K562 (cell line): ENCODE results near the gene METTL15. TPM values are rescaled to one million over a fixed set of nuclear protein-coding genes. Genes with fewer than 3 reads are reported as not detected.
A peak's percentile ranks its signal among the peaks of the same experiment; 100 is the strongest.

Source experiments
- CAMTA2 ChIP-seq: fragments of 250-450 bp; sonication (Bioruptor Pico); conservative IDR thresholded peaks from 2 replicates; pipeline ENCODE4 v1.5.1; 2022
- CBFB ChIP-seq: sonication (generic); formaldehyde crosslinking; IDR thresholded peaks from 2 replicates; pipeline ENCODE4 v1.4.0; 2020; ENCODE audit warnings: mild to moderate bottlenecking, missing genetic modification reagents
- KLF6 ChIP-seq: fragments of 250-450 bp; sonication (Bioruptor Pico); IDR thresholded peaks from 2 replicates; pipeline ENCODE4 v1.4.0; 2020; ENCODE audit warnings: mild to moderate bottlenecking, moderate library complexity, borderline replicate concordance
- MCM3 ChIP-seq: fragments of 450-650 bp; IDR thresholded peaks from 2 replicates; pipeline ENCODE4 v1.6.1; 2016
- NFYB ChIP-seq: IDR thresholded peaks from 2 replicates; pipeline ENCODE4 v1.6.1; 2011; ENCODE audit warnings: mild to moderate bottlenecking, moderate library complexity; ENCODE audit not compliant: insufficient read length; ENCODE audit errors: extremely low read depth
- PYGO2 ChIP-seq: fragments of 450-650 bp; IDR thresholded peaks from 2 replicates; pipeline ENCODE4 v1.6.1; 2016; ENCODE audit warnings: mild to moderate bottlenecking, missing genetic modification characterization, moderate library complexity, missing compliant biosample characterization
- YY1 ChIP-seq, 3 experiments: IDR thresholded peaks; 2 replicates each; pipeline ENCODE4 v1.6.1; 2011; ENCODE audit warnings: low read length in 2 of 3, mild to moderate bottlenecking in 2 of 3, moderate library complexity in 2 of 3, borderline replicate concordance in 1 of 3, control low read depth in 1 of 3, low read depth in 1 of 3; ENCODE audit not compliant: insufficient read depth in 3 of 3, insufficient replicate concordance in 2 of 3, control insufficient read depth in 1 of 3, insufficient read length in 1 of 3; ENCODE audit errors: extremely low read depth in 1 of 3
- ZFP36 ChIP-seq: fragments of 150-350 bp; IDR thresholded peaks from 2 replicates; pipeline ENCODE4 v1.6.1; 2018; ENCODE audit warnings: low read length, low read depth; ENCODE audit not compliant: partially characterized antibody
- ZNF398 ChIP-seq: fragments of 250-450 bp; sonication (Bioruptor Pico); IDR thresholded peaks from 2 replicates; pipeline ENCODE4 v1.8.0; 2021; ENCODE audit warnings: moderate library complexity, mild to moderate bottlenecking, inconsistent platforms
- ZNF41 ChIP-seq: fragments of 250-450 bp; sonication (Bioruptor Pico); conservative IDR thresholded peaks from 2 replicates; pipeline ENCODE4 v1.4.0; 2020; ENCODE audit warnings: mild to moderate bottlenecking
- polyA plus RNA-seq, 8 experiments: library from polyadenylated mRNA; depleted of rRNA in 4 of 8; stranded (reverse) in 5 of 8; unstranded in 3 of 8; fragments of >200 nt; fragmentation: Nextera tagmentation in 2 of 8; fragmentation: Illumina TruSeq in 1 of 8; extraction: Ambion mirVana in 2 of 8; extraction: Trizol in 1 of 8; gene quantifications; 2 replicates each; pipeline versions ENCODE4 v1.2.1 to v1.2.3, GENCODE V29; 2011 to 2014; ENCODE audit warnings: inconsistent platforms in 1 of 8, missing spikeins in 1 of 8
- total RNA-seq, 7 experiments: library from RNA; depleted of rRNA in 6 of 7; stranded (reverse); fragments of >200 nt in 6 of 7; fragmentation: Illumina TruSeq in 2 of 7; extraction: Trizol in 2 of 7; gene quantifications; 2 replicates each; pipeline versions ENCODE4 v1.2.1 to v1.2.3, GENCODE V29; 2011 to 2021; ENCODE audit warnings: low replicate concordance in 1 of 7
- TF ChIP-seq, protein P1 (sequence below): sonication (generic); formaldehyde crosslinking; IDR thresholded peaks from 2 replicates; pipeline ENCODE4 v1.8.0; 2023; ENCODE audit warnings: mild to moderate bottlenecking, missing genetic modification reagents
- TF ChIP-seq, protein P2 (sequence below): fragments of 450-650 bp; IDR thresholded peaks from 2 replicates; pipeline ENCODE4 v1.6.1; 2017; ENCODE audit warnings: antibody characterized with exemption, mild to moderate bottlenecking
- TF ChIP-seq, protein P3 (sequence below): sonication (generic); formaldehyde crosslinking; IDR thresholded peaks from 2 replicates; pipeline ENCODE4 v1.8.1; 2023; ENCODE audit warnings: mild to moderate bottlenecking, missing genetic modification reagents

Gene METTL15
- total and polyA plus RNA-seq, 9 of the 15 experiments (the other 6 are each of a cell fraction or from before 2014, with no cell fraction given): 10.7 to 21.7 (median 15.9) TPM

DNA sequence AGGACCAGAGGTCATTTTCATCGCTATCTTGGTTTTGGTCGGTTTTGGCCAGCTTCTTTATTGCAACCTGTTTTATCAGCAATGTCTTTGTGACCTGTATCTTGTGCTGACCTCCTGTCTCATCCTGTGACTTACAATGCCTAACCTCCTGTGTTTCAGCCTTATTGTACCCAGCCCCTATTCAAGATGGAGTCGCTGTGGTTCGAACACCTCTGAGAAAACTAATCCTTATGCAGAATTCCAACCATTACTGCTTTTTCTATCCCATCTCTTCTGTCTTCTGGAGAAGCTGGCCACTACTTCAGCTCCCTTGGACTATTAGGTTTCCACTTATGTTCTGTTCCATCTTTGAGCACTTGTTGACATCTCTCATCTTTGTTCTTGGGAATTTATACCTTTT lies 62.6 kb downstream of the METTL15 start (continued):
- TF ChIP-seq NFYB: no peak
- TF ChIP-seq CAMTA2: no peak
- TF ChIP-seq CBFB: no peak
- TF ChIP-seq KLF6 (CRISPR knock-in tag): 0 out of 2 replicates have a peak, but pooled peaks have one; percentile 64
- no peak for TF ChIP-seq YY1 (IDR thresholded peaks at IDR 0.05; ENCODE audit: borderline replicate concordance in 1 of 3, control insufficient read depth in 1 of 3, extremely low read depth in 1 of 3, insufficient read depth in 3 of 3, insufficient read length in 1 of 3, insufficient replicate concordance in 2 of 3, low read depth in 1 of 3, low read length in 2 of 3)
- TF ChIP-seq, protein P1, sequence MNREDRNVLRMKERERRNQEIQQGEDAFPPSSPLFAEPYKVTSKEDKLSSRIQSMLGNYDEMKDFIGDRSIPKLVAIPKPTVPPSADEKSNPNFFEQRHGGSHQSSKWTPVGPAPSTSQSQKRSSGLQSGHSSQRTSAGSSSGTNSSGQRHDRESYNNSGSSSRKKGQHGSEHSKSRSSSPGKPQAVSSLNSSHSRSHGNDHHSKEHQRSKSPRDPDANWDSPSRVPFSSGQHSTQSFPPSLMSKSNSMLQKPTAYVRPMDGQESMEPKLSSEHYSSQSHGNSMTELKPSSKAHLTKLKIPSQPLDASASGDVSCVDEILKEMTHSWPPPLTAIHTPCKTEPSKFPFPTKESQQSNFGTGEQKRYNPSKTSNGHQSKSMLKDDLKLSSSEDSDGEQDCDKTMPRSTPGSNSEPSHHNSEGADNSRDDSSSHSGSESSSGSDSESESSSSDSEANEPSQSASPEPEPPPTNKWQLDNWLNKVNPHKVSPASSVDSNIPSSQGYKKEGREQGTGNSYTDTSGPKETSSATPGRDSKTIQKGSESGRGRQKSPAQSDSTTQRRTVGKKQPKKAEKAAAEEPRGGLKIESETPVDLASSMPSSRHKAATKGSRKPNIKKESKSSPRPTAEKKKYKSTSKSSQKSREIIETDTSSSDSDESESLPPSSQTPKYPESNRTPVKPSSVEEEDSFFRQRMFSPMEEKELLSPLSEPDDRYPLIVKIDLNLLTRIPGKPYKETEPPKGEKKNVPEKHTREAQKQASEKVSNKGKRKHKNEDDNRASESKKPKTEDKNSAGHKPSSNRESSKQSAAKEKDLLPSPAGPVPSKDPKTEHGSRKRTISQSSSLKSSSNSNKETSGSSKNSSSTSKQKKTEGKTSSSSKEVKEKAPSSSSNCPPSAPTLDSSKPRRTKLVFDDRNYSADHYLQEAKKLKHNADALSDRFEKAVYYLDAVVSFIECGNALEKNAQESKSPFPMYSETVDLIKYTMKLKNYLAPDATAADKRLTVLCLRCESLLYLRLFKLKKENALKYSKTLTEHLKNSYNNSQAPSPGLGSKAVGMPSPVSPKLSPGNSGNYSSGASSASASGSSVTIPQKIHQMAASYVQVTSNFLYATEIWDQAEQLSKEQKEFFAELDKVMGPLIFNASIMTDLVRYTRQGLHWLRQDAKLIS (CRISPR knock-in tag): no peak
- no peak for TF ChIP-seq ZNF398 (CRISPR knock-in tag)
- TF ChIP-seq MCM3: no peak
- TF ChIP-seq PYGO2 (tag): 0 out of 2 replicates have a peak, but pooled peaks have one; percentile 12
- TF ChIP-seq, protein P2, sequence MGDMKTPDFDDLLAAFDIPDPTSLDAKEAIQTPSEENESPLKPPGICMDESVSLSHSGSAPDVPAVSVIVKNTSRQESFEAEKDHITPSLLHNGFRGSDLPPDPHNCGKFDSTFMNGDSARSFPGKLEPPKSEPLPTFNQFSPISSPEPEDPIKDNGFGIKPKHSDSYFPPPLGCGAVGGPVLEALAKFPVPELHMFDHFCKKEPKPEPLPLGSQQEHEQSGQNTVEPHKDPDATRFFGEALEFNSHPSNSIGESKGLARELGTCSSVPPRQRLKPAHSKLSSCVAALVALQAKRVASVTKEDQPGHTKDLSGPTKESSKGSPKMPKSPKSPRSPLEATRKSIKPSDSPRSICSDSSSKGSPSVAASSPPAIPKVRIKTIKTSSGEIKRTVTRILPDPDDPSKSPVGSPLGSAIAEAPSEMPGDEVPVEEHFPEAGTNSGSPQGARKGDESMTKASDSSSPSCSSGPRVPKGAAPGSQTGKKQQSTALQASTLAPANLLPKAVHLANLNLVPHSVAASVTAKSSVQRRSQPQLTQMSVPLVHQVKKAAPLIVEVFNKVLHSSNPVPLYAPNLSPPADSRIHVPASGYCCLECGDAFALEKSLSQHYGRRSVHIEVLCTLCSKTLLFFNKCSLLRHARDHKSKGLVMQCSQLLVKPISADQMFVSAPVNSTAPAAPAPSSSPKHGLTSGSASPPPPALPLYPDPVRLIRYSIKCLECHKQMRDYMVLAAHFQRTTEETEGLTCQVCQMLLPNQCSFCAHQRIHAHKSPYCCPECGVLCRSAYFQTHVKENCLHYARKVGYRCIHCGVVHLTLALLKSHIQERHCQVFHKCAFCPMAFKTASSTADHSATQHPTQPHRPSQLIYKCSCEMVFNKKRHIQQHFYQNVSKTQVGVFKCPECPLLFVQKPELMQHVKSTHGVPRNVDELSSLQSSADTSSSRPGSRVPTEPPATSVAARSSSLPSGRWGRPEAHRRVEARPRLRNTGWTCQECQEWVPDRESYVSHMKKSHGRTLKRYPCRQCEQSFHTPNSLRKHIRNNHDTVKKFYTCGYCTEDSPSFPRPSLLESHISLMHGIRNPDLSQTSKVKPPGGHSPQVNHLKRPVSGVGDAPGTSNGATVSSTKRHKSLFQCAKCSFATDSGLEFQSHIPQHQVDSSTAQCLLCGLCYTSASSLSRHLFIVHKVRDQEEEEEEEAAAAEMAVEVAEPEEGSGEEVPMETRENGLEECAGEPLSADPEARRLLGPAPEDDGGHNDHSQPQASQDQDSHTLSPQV: peak; percentile 83
- TF ChIP-seq, protein P3, sequence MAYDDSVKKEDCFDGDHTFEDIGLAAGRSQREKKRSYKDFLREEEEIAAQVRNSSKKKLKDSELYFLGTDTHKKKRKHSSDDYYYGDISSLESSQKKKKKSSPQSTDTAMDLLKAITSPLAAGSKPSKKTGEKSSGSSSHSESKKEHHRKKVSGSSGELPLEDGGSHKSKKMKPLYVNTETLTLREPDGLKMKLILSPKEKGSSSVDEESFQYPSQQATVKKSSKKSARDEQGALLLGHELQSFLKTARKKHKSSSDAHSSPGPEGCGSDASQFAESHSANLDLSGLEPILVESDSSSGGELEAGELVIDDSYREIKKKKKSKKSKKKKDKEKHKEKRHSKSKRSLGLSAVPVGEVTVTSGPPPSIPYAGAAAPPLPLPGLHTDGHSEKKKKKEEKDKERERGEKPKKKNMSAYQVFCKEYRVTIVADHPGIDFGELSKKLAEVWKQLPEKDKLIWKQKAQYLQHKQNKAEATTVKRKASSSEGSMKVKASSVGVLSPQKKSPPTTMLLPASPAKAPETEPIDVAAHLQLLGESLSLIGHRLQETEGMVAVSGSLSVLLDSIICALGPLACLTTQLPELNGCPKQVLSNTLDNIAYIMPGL (CRISPR knock-in tag): no peak
- TF ChIP-seq ZNF41 (CRISPR knock-in tag): 0 out of 2 replicates have a peak, but pooled peaks have one; percentile 66
- TF ChIP-seq ZFP36: no peak
